GM12878 (cell line): ENCODE measurements around the gene CYBC1.

Experiments used
- CBFB ChIP-seq: IDR thresholded peaks from 2 replicates; pipeline ENCODE4 v1.6.1; 2016; ENCODE audit warnings: antibody characterized with exemption, low read depth
- CTCF ChIP-seq, 3 experiments: IDR thresholded peaks in 2 of 3; conservative IDR thresholded peaks in 1 of 3; 2 replicates each; pipeline ENCODE4 v1.5.1; 2011; ENCODE audit warnings: low read depth in 3 of 3, low read length in 3 of 3, mild to moderate bottlenecking in 3 of 3, control low read depth in 2 of 3, moderate library complexity in 2 of 3, inconsistent platforms in 1 of 3, mixed read lengths in 1 of 3; ENCODE audit not compliant: control insufficient read depth in 2 of 3, insufficient read depth in 1 of 3; ENCODE audit errors: extremely low read depth in 1 of 3
- ELK1 ChIP-seq: IDR thresholded peaks from 2 replicates; pipeline ENCODE4 v1.6.1; 2012; ENCODE audit warnings: low read depth, low read length, improper control_type of control experiment
- FOXM1 ChIP-seq: IDR thresholded peaks from 2 replicates; pipeline ENCODE4 v1.6.1; 2012; ENCODE audit warnings: low read depth, mild to moderate bottlenecking, inconsistent platforms, low read length, moderate library complexity
- NBN ChIP-seq: fragments of 450-650 bp; IDR thresholded peaks from 2 replicates; pipeline ENCODE4 v1.6.1; 2016
- POU2F2 ChIP-seq: IDR thresholded peaks from 3 replicates; pipeline ENCODE4 v1.6.1; 2011; ENCODE audit warnings: low read depth, mild to moderate bottlenecking, low read length, borderline replicate concordance

- TF ChIP-seq CTCF (IDR thresholded peaks at IDR 0.05 in 2 of 3, conservative IDR thresholded peaks at IDR 0.05 in 1 of 3; ENCODE audit: control insufficient read depth in 2 of 3, extremely low read depth in 1 of 3, insufficient read depth in 1 of 3, low read depth in 3 of 3, low read length in 3 of 3) (no peak), ELK1 (no peak), NBN (no peak), CBFB (no peak), FOXM1 (no peak), POU2F2 (no peak)
Observed at GRCh38 chr17:82394278-82394677, 56.3 kb downstream of the CYBC1 start.
